ENCODE results near the gene GFPT2. TPM values are rescaled to one million over a fixed set of nuclear protein-coding genes. Genes with fewer than 3 reads are reported as not detected.

Gene GFPT2
- total RNA-seq, 1 donor from 2014 or later: 0.62 TPM

DNA sequence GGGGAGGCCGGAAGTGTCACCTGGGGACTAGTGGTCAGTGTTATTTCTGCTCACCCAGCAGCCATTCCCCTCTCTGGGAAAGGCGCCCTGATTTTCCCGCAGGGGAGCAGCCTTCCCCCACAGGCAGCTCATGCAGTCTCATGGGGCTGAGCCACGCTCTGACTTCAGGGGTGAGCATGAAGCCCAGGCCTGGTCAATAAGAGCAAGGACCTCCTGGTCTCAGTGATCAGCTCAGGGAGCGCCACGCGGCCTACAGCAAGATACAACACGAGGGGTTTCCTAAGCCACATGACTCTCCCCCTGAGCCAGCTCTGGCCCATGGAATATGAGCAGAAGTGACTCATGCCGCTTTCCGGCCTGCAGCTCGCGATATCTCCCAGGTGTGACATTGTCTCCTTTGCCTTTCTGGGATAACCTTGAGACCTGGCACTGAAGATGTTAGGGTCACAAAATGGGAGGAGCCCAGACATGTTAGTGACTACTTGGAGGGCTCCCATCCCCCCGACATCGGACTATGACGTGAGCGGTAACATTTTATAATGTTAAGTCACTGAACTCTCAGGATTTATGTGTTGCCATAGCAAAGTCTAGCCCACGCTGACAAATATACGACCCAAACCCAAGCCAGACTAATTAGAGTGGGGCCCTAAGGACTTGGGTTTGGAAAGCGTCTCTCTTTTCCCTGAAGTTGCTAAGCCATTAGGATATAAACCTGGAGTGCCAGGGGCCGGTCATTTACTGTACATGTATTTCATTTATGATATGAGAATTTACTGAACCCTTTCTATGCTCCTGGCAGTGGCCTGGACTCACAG is 46.5 kb upstream of the GFPT2 start:
- CTCF ChIA-PET: no interaction called here
- TF ChIP-seq, protein P1, sequence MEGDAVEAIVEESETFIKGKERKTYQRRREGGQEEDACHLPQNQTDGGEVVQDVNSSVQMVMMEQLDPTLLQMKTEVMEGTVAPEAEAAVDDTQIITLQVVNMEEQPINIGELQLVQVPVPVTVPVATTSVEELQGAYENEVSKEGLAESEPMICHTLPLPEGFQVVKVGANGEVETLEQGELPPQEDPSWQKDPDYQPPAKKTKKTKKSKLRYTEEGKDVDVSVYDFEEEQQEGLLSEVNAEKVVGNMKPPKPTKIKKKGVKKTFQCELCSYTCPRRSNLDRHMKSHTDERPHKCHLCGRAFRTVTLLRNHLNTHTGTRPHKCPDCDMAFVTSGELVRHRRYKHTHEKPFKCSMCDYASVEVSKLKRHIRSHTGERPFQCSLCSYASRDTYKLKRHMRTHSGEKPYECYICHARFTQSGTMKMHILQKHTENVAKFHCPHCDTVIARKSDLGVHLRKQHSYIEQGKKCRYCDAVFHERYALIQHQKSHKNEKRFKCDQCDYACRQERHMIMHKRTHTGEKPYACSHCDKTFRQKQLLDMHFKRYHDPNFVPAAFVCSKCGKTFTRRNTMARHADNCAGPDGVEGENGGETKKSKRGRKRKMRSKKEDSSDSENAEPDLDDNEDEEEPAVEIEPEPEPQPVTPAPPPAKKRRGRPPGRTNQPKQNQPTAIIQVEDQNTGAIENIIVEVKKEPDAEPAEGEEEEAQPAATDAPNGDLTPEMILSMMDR (IDR thresholded peaks at IDR 0.05): no peak
- POLR2A ChIA-PET: no interaction called here
- Mint-ChIP-seq H3K4me3 (no peak overlapping the region), H3K36me3 (ENCODE audit: low read depth) (no peaks in the 10 kb centered on the region), H3K27me3 (peaks cover 6% of the 10 kb centered on the region), H3K27ac (no peak overlapping the region), H3K9me3 (no peaks in the 10 kb centered on the region), H3K4me1 (no peaks in the 10 kb centered on the region)
- ATAC-seq (ENCODE audit: low read depth): no peak
- intact Hi-C loops (cut with micrococcal nuclease): no loop called here
- no peak for DNase-seq

GRCh38 chr5:180396926-180397325 is 43.8 kb upstream of the GFPT2 start:
- ChIA-PET POLR2A (interaction anchor here (0.5 kb wide), 1 partner anchor 24 kb away, joined by 3 read pairs; no protein-coding TSS in a partner anchor), CTCF (no interaction called here)
- no peak overlapping the region for H3K27ac Mint-ChIP-seq
- ATAC-seq (ENCODE audit: low read depth): no peak
- H3K4me3 Mint-ChIP-seq: no peak overlapping the region
- TF ChIP-seq, protein P1 (IDR thresholded peaks at IDR 0.05): no peak
- H3K9me3 Mint-ChIP-seq: no peaks in the 10 kb centered on the region
- H3K4me1 Mint-ChIP-seq: no peaks in the 10 kb centered on the region
- no peak for DNase-seq
- H3K27me3 Mint-ChIP-seq: peaks cover 2% of the 10 kb centered on the region
- intact Hi-C loops (cut with micrococcal nuclease): no loop called here
- H3K36me3 Mint-ChIP-seq (ENCODE audit: low read depth): no peaks in the 10 kb centered on the region

GRCh38 chr5:180395540-180396274 is 42.6 kb upstream of the GFPT2 start:
- CTCF ChIA-PET: no interaction called here
- H3K4me3 Mint-ChIP-seq: no peak overlapping the region
- intact Hi-C loops (cut with micrococcal nuclease): no loop called here

GRCh38 chr5:180394031-180394636 is 41.0 kb upstream of the GFPT2 start:
- ChIA-PET POLR2A (no interaction called here), CTCF (no interaction called here)
- intact Hi-C loops (cut with micrococcal nuclease): no loop called here
- DNase-seq (no peak), ATAC-seq (ENCODE audit: low read depth) (no peak)
- TF ChIP-seq, protein P1 (IDR thresholded peaks at IDR 0.05): no peak
- Mint-ChIP-seq H3K36me3 (ENCODE audit: low read depth) (no peaks in the 10 kb centered on the region), H3K4me3 (no peak overlapping the region), H3K4me1 (no peaks in the 10 kb centered on the region), H3K27ac (no peak overlapping the region), H3K27me3 (peaks cover 2% of the 10 kb centered on the region), H3K9me3 (no peaks in the 10 kb centered on the region)

More at GRCh38 chr5:180395540-180396274, 42.6 kb upstream of the GFPT2 start:
- no peak for DNase-seq
- Mint-ChIP-seq H3K27ac (no peak overlapping the region), H3K9me3 (no peaks in the 10 kb centered on the region), H3K27me3 (peaks cover 2% of the 10 kb centered on the region), H3K4me1 (no peaks in the 10 kb centered on the region), H3K36me3 (ENCODE audit: low read depth) (no peaks in the 10 kb centered on the region)
- POLR2A ChIA-PET: no interaction called here
- no peak for ATAC-seq (ENCODE audit: low read depth)
- TF ChIP-seq, protein P1 (IDR thresholded peaks at IDR 0.05): no peak

- no peak overlapping the region for H3K27ac Mint-ChIP-seq
- H3K27me3 Mint-ChIP-seq: peaks cover 2% of the 10 kb centered on the region
- no peaks in the 10 kb centered on the region for H3K9me3 Mint-ChIP-seq
- CTCF ChIA-PET: no interaction called here
- no peak overlapping the region for H3K4me3 Mint-ChIP-seq
- ATAC-seq (ENCODE audit: low read depth) (no peak), DNase-seq (no peak)
- intact Hi-C loops (cut with micrococcal nuclease): no loop called here
- no peaks in the 10 kb centered on the region for H3K36me3 Mint-ChIP-seq (ENCODE audit: low read depth)
- POLR2A ChIA-PET: no interaction called here
- no peaks in the 10 kb centered on the region for H3K4me1 Mint-ChIP-seq
- TF ChIP-seq, protein P1 (IDR thresholded peaks at IDR 0.05): no peak
Observed at GRCh38 chr5:180391276-180391675, 38.1 kb upstream of the GFPT2 start.

All from activated B cell treated with CpG ODN at 0.5 μM for 24 hours (primary cell).